ENCODE data around the gene SVOP.
"Not testable (repeated sequence)": the region's sequence is repeated elsewhere in the genome, so short reads cannot be mapped to it uniquely, and the experiment has no call there.

SVOP gene

DNA sequence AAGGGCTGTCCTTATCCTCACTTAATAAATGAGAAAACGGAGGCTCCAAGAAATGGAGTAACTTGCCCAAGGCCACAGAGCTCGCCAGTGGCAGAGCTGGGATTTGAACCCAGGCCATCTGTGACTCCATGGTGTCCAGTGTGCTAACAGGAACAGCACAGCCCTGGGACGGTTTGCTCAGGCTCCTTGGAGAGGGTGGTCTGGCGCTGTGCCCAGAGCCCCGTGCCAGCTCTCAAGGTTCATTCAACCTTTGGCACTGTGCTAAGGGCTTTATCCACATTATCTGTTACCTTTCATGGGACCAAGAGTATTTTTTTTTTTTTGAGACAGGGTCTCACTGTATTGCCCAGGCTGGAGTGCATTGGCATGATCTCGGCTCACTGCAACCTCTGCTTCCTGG is 132.8 kb downstream of the SVOP start:
- DNase-seq (ENCODE audit: low read depth) = no peak

DNA sequence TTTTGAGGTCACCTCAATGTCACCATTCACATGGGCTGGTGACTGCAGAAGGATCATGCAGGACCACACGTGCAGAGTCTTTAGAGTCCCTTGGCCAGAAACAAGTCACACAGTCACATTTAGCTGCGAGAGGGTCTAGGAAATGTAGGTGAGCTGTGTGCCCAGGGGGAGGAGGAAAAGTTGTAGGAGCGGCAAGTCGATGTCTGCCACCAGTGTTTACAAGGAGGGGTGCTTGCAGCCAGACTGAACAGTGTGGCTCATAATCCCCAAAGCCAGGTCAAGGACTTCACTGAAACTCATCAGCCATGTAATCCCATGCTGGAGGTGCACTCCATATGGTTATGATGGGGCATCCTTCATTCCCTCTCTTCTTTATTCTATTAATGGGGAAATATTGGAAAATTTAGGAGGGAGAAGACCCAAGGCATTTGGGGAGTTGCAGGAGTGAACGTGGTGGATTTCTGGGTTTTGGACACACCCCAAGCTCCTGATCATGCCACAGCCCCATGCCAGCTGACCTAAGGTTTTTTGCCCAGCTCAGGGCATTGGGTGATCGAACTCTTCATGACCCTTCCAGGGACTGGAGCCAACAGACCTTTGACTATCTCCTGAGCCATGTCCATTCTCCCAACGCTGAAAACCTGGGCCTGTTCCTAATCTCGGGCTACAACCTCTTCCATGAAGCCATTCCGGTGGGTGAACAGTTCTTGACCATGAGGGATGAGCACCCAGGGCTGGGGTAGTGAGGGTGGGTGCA is 133.8 kb downstream of the SVOP start:
- no peak for DNase-seq (ENCODE audit: low read depth)

DNA sequence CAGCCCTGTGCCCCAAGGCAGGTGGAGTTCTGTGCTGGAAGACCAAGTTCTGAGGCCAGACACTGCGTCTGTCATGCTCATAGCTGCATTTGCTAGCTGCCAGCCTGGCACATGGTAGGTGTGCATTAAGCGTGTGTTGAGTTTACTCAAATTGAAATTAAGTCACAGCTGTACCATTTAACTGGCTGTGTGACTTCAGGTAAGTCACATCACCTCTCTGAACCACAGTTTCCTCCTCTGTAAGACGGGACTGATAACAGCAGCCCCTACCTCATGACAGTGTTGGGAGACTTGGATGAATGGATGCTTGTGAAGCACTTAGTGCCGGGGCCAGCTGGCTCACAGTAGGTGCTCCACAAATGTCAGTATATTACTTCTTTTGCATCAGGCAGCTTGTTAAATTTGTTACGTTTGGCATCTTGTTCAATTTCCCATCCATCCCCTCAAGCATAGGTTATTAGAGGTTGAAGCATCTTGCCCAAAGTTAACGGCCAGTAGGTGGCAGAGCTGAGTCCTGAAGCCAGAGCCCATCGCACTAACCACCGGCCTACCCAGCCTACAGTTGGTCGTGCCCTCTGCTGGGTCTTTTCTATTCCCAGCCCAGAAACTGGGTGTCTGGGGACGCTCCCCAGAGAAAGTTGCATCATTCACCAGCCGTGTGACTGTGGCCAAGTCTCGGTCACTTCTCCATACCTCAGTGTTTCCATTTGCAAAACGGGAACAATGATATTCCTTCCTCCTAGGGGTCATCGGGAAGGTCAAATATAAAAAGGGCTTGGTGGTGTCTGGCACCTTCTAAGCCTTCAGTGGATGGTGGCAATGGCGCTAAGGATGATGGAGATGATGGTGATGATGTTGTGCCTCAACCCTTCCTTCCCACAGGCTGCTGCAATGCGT is 136.5 kb downstream of the SVOP start:
- DNase-seq (ENCODE audit: low read depth) = peak; percentile 47

DNA sequence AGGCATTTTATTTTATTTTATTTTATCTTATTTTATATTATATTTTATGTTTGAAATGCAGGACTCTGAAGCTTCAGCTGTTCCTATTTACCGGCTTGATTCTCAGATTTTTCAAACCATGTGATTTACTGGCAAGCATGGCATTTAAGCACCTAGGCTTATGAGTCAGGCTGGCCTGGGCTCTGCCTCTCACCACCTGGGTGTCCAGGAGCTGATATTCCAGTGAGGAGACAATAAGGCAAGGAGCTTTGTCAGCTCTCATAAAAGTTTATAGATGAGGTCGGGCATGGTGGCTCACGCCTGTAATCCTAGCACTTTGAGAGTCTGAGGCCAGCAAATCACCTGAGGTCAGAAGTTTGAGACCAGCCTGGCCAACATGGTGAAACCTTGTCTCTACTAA is 138.9 kb downstream of the SVOP start:
- DNase-seq (ENCODE audit: low read depth) = no peak

DNA sequence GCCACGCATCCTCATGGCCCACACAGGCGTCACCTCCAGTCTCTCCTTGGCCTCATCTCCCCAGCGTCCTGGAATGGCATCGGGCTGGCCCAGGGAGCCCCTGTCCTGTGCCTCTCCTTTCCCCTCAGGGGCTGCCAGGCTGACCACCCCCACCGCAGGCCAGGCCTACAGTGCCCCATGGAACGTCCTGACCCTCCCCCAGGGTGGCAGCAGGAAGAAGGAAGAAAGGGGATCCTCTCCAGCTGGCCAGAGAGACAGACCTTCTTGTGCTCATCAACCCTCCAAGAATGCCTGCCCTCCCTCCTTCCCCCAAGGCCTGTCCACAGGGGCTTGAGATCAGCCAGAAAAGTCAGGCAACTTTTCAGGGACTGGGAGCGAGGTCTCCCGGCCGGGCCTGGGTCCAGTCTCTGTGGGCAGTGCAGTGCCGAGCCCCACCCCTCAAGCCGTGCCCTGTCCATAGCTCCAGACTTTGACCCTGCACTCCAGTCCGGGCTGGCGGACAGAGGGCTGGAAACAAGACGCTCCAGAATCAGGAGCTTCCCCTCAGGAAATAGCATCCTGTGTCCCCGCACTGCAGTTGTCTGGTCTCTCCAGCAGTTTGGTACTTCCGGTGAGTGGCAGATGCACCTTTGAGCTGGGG is 141.1 kb downstream of the SVOP start, which contains the start of gene DAO:
DAO (plus strand) TSS at position 478 of the 640 bp plus-strand sequence. CDS start 4,915 bp downstream, outside the sequence.
- no peak for DNase-seq (ENCODE audit: low read depth)

DNA sequence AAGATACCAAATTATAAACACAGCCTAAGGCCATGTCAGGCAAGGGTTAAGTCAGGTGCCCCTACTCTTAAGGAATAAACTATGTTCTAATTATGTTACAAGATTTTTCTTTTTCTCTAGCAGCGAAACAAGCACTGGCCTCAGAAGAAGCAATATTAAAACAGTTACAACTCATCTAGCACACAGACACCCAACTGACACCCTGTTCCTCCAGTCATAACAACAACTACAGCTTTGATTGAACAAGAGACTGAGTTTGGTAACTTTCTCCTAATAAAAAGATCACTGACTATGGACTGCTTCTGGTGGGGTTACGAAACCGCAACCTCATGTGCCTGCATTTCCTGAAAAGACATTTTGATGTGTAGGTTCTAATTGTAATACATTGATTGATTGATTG is 144.3 kb downstream of the SVOP start:
- DNase-seq (ENCODE audit: low read depth) = no peak

DNA sequence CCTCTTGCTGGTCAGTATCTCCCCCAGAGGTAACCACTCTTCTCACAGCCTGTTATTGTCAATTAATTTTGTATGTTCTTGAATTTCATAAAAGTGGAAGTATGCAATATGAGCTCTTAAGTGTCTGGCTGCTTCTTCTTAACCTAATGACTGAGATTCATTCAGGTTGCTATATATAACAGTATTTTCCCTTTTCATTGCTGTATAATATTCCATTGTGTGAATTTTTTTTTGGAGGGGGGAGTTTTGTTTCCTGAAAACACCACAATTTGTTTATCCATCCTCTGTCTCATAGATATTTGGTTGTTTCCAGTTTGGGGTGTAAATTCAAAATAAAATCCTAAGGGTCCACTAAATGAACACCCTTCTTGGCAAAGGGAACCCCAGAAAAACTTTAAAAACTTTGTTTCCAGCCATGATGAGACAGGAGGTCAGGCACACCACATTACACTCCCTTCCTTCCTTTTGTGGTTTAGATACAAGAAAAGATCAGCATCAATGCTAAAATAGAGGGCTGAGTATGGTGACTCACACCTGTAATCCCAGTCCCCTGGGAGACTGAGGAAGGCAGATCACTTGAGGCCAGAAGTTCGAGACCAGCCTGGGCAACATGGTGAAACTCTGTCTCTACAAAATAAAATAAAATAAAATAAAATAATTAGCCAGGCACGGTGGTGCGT is 145.0 kb downstream of the SVOP start:
- no peak for DNase-seq (ENCODE audit: low read depth)

DNA sequence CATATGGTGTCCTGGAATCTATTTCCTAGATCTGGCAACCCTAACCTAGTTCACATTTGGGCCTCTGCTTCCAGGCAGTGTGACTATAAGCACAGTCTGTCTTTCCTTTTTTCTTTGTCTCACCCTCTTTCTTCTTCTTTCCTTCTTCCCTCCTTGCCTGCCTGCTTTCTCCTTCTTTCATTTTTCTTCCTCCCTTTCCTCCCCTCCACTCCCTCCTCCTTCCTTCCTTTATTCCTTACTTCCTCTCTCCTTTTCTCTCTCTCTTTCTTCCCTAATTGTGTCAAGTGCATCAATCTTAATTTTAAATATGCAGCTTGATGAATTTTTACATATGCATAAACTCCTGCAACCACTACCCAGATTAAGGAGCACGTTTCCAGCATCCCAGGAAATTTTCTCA is 145.6 kb downstream of the SVOP start:
- DNase-seq (ENCODE audit: low read depth) = no peak

DNA sequence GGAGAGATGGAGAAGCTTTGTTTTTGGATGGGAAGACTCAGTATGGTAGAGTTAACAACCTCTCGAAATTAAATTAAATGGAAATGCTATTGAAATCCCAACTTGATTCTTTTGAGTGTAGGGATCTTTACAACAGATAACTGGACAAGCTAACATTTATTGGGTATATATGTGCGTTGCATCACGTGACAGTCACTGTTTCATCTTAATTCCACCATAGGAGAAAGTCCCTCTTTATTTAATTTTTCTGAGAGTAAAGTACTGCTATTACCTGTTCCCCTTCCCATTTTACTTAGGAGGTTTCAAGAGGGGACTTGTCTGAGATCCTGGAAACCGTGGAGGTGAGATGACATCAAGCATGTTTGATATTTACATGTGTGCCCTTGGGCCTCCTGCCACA is 152.1 kb downstream of the SVOP start:
- DNase-seq (ENCODE audit: low read depth) = no peak

DNA sequence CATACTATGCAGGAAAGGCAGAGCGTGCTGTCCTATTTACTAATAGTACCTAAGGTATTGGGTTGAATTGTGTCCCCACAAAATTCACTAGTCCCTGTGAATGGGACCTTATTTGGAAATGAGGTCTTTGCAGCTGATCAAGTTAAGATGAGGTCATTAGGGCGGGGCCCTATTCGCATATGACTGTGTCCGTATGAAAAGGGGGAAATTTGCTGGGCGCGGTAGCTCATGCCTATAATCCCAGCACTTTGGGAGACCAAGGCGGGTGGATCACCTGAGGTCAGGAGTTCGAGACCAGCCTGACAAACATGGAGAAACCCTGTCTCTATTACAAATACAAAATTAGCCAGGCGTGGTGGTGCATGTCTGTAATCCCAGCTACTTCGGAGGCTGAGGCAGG is 154.8 kb downstream of the SVOP start:
- DNase-seq (ENCODE audit: low read depth) = not testable (repeated sequence)

DNA sequence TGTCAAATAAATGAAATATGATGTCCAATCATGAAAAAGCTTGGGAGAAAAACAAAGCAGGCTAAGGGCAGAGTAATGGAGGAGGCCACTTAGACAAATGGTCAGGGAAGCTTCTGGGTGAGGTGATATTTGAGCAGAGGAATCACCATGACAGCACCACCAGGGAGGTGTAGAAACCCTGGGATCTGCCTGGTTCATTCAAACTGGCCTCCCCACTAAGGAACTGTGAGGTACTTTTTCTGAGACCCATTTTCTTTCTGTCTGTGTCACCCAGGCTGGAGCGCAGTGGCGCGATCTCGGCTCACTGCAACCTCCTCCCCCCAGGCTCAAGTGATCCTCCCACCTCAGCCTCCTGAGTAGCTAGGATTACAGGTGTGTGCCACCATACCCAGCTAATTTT is 155.7 kb downstream of the SVOP start:
- DNase-seq (ENCODE audit: low read depth) = no peak

DNA sequence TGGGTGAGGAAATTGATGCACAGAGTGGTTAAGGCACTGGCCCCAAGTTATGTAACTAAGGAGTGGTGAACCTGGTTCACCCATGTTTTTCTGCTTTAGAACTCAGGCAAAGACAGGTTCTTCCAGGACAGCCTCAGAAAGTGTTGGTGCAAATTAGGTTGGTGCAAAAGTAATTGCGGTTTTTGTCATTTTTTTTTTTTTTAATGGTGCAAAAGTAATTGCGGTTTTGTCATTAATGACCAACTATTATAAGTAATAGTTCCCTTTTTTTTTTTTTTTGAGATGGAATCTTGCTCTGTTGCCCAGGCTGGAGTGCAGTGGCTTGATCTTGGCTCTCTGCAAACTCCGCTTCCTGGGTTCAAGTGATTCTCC is 158.3 kb downstream of the SVOP start:
- DNase-seq (ENCODE audit: low read depth) = no peak

DNA sequence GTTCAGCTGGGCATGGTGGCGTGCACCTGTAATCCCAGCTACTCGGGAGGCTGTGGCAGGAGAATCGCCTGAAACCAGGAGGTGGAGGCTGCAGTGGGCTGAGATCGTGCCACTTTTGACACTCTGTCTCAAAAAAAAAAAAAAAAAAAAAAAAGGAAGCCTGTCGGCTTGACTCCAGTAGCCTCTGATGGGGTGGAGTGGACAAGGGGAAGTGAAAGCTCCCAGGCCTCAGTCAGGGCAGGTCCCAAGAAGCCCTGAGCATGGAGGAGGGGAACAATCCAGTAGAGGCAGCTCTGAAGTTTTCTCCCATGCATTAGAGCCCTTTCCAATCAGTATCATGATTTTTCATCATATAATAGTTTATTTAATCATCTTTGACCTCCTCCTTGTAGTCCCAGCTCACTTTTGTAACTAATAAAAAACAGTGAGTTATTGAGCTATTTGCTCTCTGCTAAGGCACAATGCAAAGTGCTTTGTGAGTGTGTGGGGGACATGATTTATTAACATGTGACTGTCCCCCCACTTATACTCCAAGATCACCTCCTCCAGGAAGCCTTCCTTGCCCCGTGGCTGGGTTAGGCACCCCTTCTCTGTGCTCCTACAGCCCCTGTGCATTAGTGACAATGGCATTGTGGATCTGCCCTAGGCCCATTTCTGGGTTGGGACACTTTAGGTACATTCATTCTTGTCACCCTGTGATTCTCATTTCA is 158.8 kb downstream of the SVOP start:
- DNase-seq (ENCODE audit: low read depth) = no peak

DNA sequence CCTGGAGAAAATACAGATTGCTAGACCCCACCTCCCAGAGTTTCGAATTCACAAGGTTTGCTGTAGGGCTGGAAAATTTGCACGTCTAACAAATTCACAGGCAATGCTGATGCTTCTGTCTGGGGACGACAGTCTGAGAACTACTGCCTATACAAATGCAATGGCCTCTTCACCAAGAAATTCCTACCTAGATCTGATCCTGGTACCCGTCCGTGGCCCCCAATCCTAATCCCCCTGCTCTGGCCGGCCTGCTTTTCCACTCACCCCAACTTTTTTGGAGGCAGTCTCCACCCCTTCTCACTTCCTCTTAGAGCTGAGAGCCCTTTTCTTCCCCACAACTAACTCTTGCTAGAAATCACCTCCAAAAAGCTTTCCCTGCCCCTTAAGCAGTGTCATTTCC is 160.4 kb downstream of the SVOP start:
- no peak for DNase-seq (ENCODE audit: low read depth)

DNA sequence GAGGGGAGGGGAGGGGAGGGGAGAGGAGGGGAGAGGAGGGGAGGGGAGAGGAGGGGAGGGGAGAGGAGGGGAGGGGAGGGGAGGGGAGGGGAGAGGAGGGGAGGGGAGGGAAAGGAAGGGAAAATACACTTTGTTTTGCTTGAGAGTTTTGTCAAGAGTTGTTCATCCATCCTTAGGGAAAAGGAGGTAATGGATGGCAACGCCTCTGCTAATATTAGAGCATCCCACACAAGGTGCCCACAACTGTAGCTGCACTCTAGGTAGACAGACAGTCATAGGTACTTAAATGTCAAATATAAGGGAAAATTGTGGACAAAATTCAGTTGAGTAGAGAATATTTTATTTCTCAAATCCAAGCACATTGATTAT is 161.0 kb downstream of the SVOP start:
- DNase-seq (ENCODE audit: low read depth) = no peak

DNA sequence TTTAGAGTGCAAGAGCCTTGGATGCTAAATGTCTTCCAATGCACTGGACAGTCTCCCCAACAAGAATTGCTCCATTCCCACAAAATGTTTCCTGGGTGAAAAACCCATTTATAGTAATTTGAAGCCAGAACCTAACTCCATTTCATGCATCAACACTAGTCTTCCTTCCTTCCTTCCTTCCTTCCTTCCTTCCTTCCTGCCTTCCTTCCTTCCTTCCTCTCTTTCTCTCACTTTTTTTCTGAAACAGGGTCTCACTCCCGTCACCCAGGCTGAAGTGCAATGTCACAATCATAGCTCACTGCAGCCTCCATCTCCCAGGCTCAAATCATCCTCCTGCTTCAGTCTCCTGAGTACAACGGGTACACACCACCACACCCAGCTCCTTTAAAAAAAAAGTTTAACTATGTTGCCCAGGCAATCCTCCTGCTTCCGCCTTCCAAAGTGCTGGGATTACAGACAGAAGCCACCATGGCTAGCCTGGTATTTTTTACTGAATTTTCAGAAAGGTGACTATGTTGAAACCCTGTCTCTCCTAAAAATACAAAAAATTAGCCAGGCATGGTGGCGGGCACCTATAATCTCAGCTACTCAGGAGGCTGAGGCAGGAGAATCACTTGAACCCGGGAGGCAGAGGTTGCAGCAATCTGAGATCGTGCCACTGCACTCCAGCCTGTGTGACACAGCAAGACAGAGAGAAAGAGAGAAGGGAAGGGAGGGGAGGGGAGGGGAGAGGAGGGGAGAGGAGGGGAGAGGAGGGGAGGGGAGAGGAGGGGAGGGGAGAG is 161.5 kb downstream of the SVOP start:
- not testable (repeated sequence) for DNase-seq (ENCODE audit: low read depth)

DNA sequence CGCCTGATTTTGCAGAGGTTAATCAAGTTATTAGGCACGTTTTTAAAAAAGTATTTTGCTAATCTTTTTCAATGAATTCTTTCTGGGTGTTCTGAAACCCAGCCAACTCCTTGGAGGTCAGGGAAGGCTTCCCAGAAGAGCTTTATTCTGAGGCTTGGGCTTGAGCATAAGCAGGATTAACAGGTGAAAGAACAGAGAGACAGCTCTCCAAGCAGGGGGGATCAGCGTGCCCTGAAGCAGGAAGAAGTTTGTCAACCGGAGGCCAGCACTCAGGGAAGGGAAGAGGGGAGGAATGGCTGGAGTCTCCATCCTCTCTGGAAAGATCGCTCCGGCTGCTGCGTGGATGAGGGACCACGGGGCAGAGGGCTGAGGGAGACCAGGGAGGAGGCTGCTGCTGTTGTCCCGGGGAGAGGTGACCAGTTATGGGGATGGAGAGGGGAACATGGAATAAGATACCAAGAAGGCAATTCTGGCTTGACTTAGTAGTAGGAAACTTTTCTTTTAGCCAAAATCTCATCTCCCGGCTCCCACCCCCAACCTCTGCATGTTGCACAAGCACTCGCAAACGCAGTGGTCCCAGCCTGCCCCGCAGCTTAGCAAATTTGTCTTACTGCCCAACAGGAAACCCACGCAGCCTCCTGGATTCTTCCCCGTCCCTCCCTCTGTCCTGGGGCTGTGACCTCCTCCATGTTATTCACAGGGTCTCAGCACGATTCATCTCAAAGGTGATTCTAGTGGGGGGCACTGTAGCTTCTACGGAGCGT is 162.4 kb downstream of the SVOP start:
- no peak for DNase-seq (ENCODE audit: low read depth)

All from activated T-helper 9 cell treated with anti-CD3 and anti-CD28 coated beads, Interleukin-2, amount 50 U/mL, for 16 hours (primary cell).